IMR-90 (cell line): Measurements from ENCODE around the gene TCF20. TPM values are rescaled to one million over a fixed set of nuclear protein-coding genes. Genes with fewer than 3 reads are reported as not detected.

ENCODE experiments used
- ATAC-seq: fragments of 200-7000 bp; cut with Tn5 transposase; 2 replicates; pipeline ENCODE4 v1.9.1; 2020; ENCODE audit warnings: low read depth, mild to moderate bottlenecking, moderate library complexity
- BruUV-seq: library from RNA; stranded (reverse); fragments of 400-500 nt; replicated peaks from 2 replicates; lab custom pipeline; 2021; lab: Mats Ljungman, UMichigan
- CTCF ChIA-PET: fragments of 300-600 bp; formaldehyde crosslinking; extraction: SDS; loops from one replicate; lab custom pipeline; 2021; ENCODE audit warnings: antibody characterized with exemption; lab: Yijun Ruan, JAX
- POLR2A ChIA-PET: fragments of 300-600 bp; sonication (Branson Sonifier 250); formaldehyde crosslinking; loops from one replicate; lab custom pipeline; 2022; ENCODE audit warnings: antibody characterized with exemption; ENCODE audit not compliant: unreplicated experiment; lab: Charles Lee
- DNase-seq: peaks from one replicate; pipeline ENCODE4 v3.0.0; 2013
- H2AFZ ChIP-seq: replicated peaks from 2 replicates; pipeline ENCODE3; 2013; ENCODE audit warnings: low read length, mild to moderate bottlenecking; ENCODE audit not compliant: poor library complexity
- H2AK5ac ChIP-seq: 2 replicates; pipeline ENCODE4 v1.6.1; 2013; ENCODE audit warnings: low read depth, low read length, inconsistent platforms
- H2AK9ac ChIP-seq: replicated peaks from 2 replicates; pipeline ENCODE3; 2013; ENCODE audit warnings: mild to moderate bottlenecking, low read depth, low read length, moderate library complexity; ENCODE audit not compliant: poor library complexity
- H2BK120ac ChIP-seq: 2 replicates; pipeline ENCODE4 v1.6.1; 2013; ENCODE audit warnings: low read depth, low read length, inconsistent platforms
- H2BK15ac ChIP-seq: 3 replicates; pipeline ENCODE4 v1.6.1; 2013; ENCODE audit warnings: low read depth, low read length, inconsistent platforms
- H2BK20ac ChIP-seq: 2 replicates; pipeline ENCODE4 v1.6.1; 2013; ENCODE audit warnings: low read depth, mild to moderate bottlenecking, inconsistent platforms, low read length, moderate library complexity
- H2BK5ac ChIP-seq: 2 replicates; pipeline ENCODE4 v1.6.1; 2013; ENCODE audit warnings: mild to moderate bottlenecking, low read depth, low read length, inconsistent platforms; ENCODE audit not compliant: poor library complexity, severe bottlenecking
- H3K14ac ChIP-seq: replicated peaks from 2 replicates; pipeline ENCODE4 v1.6.1; 2013; ENCODE audit warnings: low read depth, low read length, inconsistent platforms
- H3K18ac ChIP-seq: 2 replicates; pipeline ENCODE4 v1.6.1; 2013; ENCODE audit warnings: low read depth, low read length, control low read depth
- H3K23ac ChIP-seq: 2 replicates; pipeline ENCODE4 v1.6.1; 2013; ENCODE audit warnings: low read depth, low read length, inconsistent platforms
- H3K27ac ChIP-seq: 2 replicates; pipeline ENCODE4 v1.5.1; 2013; ENCODE audit warnings: mild to moderate bottlenecking, control low read depth, low read length; ENCODE audit not compliant: insufficient read depth
- H3K27me3 ChIP-seq: 2 replicates; pipeline ENCODE4 v1.6.1; 2013; ENCODE audit warnings: low read length; ENCODE audit not compliant: control insufficient read depth, insufficient read depth
- H3K36me3 ChIP-seq: 2 replicates; pipeline ENCODE4 v1.6.1; 2013; ENCODE audit warnings: low read length, mixed read lengths; ENCODE audit not compliant: control insufficient read depth, insufficient read depth
- H3K4ac ChIP-seq: 2 replicates; pipeline ENCODE4 v1.6.1; 2013; ENCODE audit warnings: low read depth, low read length, inconsistent platforms
- H3K4me1 ChIP-seq: 2 replicates; pipeline ENCODE4 v1.6.1; 2013; ENCODE audit warnings: low read length, mixed read lengths; ENCODE audit not compliant: control insufficient read depth, insufficient read depth
- H3K4me2 ChIP-seq: 2 replicates; pipeline ENCODE4 v1.6.1; 2013; ENCODE audit warnings: low read depth, mild to moderate bottlenecking, control low read depth, low read length, moderate library complexity
- H3K4me3 ChIP-seq: 2 replicates; pipeline ENCODE4 v1.5.1; 2013; ENCODE audit warnings: low read depth, mild to moderate bottlenecking, control low read depth, low read length, moderate library complexity; ENCODE audit not compliant: insufficient read depth
- H3K56ac ChIP-seq: 2 replicates; pipeline ENCODE4 v1.6.1; 2013; ENCODE audit warnings: low read length, inconsistent platforms; ENCODE audit not compliant: insufficient read depth; ENCODE audit errors: extremely low read depth
- H3K79me1 ChIP-seq, 2 experiments: 2 replicates each; pipeline ENCODE4 v1.6.1; 2013; ENCODE audit warnings: low read length in 2 of 2, inconsistent platforms in 1 of 2, low read depth in 1 of 2
- H3K9ac ChIP-seq: 2 replicates; pipeline ENCODE4 v1.6.1; 2013; ENCODE audit warnings: low read depth, low read length, control low read depth
- H3K9me1 ChIP-seq: 2 replicates; pipeline ENCODE4 v1.6.1; 2013; ENCODE audit warnings: low read length, inconsistent platforms; ENCODE audit not compliant: insufficient read depth
- H3K9me3 ChIP-seq: 2 replicates; pipeline ENCODE4 v1.6.1; 2013; ENCODE audit warnings: low read length; ENCODE audit not compliant: control insufficient read depth, insufficient read depth
- H4K20me1 ChIP-seq: 2 replicates; pipeline ENCODE4 v1.6.1; 2013; ENCODE audit warnings: low read length, inconsistent platforms; ENCODE audit not compliant: insufficient read depth
- H4K5ac ChIP-seq: 2 replicates; pipeline ENCODE4 v1.6.1; 2013; ENCODE audit warnings: mild to moderate bottlenecking, low read depth, low read length, control low read depth
- H4K8ac ChIP-seq, 2 experiments: 2 replicates each; pipeline ENCODE4 v1.6.1; 2013; ENCODE audit warnings: low read depth in 2 of 2, low read length in 2 of 2, control low read depth in 1 of 2, inconsistent platforms in 1 of 2
- H4K91ac ChIP-seq: 2 replicates; pipeline ENCODE4 v1.6.1; 2013; ENCODE audit warnings: low read depth, low read length, inconsistent platforms; ENCODE audit not compliant: insufficient read depth
- BHLHE40 ChIP-seq: fragments of 150-350 bp; IDR thresholded peaks from 2 replicates; pipeline ENCODE4 v1.6.1; 2016; ENCODE audit warnings: mild to moderate bottlenecking, low read depth, low read length
- CEBPB ChIP-seq: IDR thresholded peaks from 2 replicates; pipeline ENCODE4 v1.6.1; 2012; ENCODE audit warnings: low read depth, low read length, improper control_type of control experiment
- CHD1 ChIP-seq: IDR thresholded peaks from 2 replicates; pipeline ENCODE4 v1.6.1; 2012; ENCODE audit warnings: low read depth, low read length, improper control_type of control experiment
- CTCF ChIP-seq: conservative IDR thresholded peaks from 2 replicates; pipeline ENCODE4 v1.5.1; 2012; ENCODE audit warnings: mild to moderate bottlenecking, low read depth, low read length, improper control_type of control experiment
- FOS ChIP-seq: fragments of 150-350 bp; IDR thresholded peaks from 2 replicates; pipeline ENCODE4 v1.6.1; 2016; ENCODE audit warnings: low read depth, low read length
- MAFK ChIP-seq: IDR thresholded peaks from 2 replicates; pipeline ENCODE4 v1.6.1; 2012; ENCODE audit warnings: low read depth, low read length, improper control_type of control experiment
- MAZ ChIP-seq: IDR thresholded peaks from 2 replicates; pipeline ENCODE4 v1.6.1; 2012; ENCODE audit warnings: low read depth, mild to moderate bottlenecking, low read length, improper control_type of control experiment, moderate library complexity, borderline replicate concordance
- NFE2L2 ChIP-seq: fragments of 150-350 bp; IDR thresholded peaks from 2 replicates; pipeline ENCODE4 v1.6.1; 2016; ENCODE audit warnings: low read depth, mild to moderate bottlenecking, low read length
- POLR2A ChIP-seq: IDR thresholded peaks from 2 replicates; pipeline ENCODE4 v1.6.1; 2012; ENCODE audit warnings: mild to moderate bottlenecking, low read depth, low read length
- RAD21 ChIP-seq: IDR thresholded peaks from 2 replicates; pipeline ENCODE4 v1.6.1; 2012; ENCODE audit warnings: low read length, improper control_type of control experiment
- RFX5 ChIP-seq: IDR thresholded peaks from 2 replicates; pipeline ENCODE4 v1.8.0; 2012; ENCODE audit warnings: low read depth, mild to moderate bottlenecking, low read length, moderate library complexity
- SMC3 ChIP-seq: fragments of 150-350 bp; IDR thresholded peaks from 2 replicates; pipeline ENCODE4 v1.6.1; 2016; ENCODE audit warnings: low read depth, mild to moderate bottlenecking, antibody characterized with exemption, low read length, moderate library complexity
- USF2 ChIP-seq: fragments of 150-350 bp; IDR thresholded peaks from 2 replicates; pipeline ENCODE4 v1.6.1; 2017; ENCODE audit warnings: mild to moderate bottlenecking, antibody characterized with exemption, low read length, low read depth
- WGBS, 2 experiments: methylation state at CpG; one replicate each; pipeline versions ENCODE4 v1.1.5 to v1.1.7; 2013; ENCODE audit warnings: missing lambda C conversion rate in 2 of 2; ENCODE audit not compliant: insufficient read length in 1 of 2; ENCODE audit errors: extremely low coverage in 2 of 2; 5-methylcytosine and 5-hydroxymethylcytosine counted together
- dilution Hi-C: fragments of 300-500 bp; cut with HindIII; formaldehyde crosslinking; loops from one replicate; pipeline ENCODE4 v1.14.3; 2018; ENCODE audit warnings: low sequenced_read_pairs; ENCODE audit not compliant: unreplicated experiment
- in situ Hi-C: fragments of 300-500 bp; cut with MboI; formaldehyde crosslinking; loops from 3 replicates; pipeline ENCODE4 v1.14.3; 2019; ENCODE audit warnings: low sequenced_read_pairs, inconsistent platforms, mixed read lengths
- intact Hi-C: fragments of 100-400 bp; cut with micrococcal nuclease; formaldehyde crosslinking; loops from 2 replicates; pipeline ENCODE4 v1.10.0; 2022
- polyA plus RNA-seq, 3 experiments: library from polyadenylated mRNA; depleted of rRNA; stranded (reverse); fragments of >200 nt; gene quantifications; 2 replicates each; pipeline ENCODE4 v1.2.3, GENCODE V29; 2012; ENCODE audit warnings: low replicate concordance in 1 of 3
- total RNA-seq: library from RNA; depleted of rRNA; stranded (reverse); fragments of >200 nt; gene quantifications from 2 replicates; pipeline ENCODE4 v1.2.3, GENCODE V29; 2012

The TCF20 gene
- total and polyA plus RNA-seq, 2 of the 4 experiments (the other 2 are of a cell fraction): 8.9 to 23.7 TPM

GRCh38 chr22:42303396-42304323 is 33.2 kb upstream of the TCF20 start (continued):
- no peak for TF ChIP-seq MAZ

GRCh38 chr22:42301742-42302102 is 31.3 kb upstream of the TCF20 start:
- H2BK15ac ChIP-seq: no peak overlapping the region
- 54% methylated on average over 10 of the region's 12 CpGs; no CpG with 5 or more reads in 1 of the 2 experiments for WGBS, 2 experiments
- CTCF ChIA-PET: no interaction called here
- peaks cover 2% of the 10 kb centered on the region; the same call in 1 of the 2 replicates for H3K4me1 ChIP-seq
- no peak overlapping the region for H2BK5ac ChIP-seq
- no peaks in the 10 kb centered on the region for H3K9me3 ChIP-seq
- H2AK5ac ChIP-seq: no peak overlapping the region
- H4K91ac ChIP-seq: no peak overlapping the region
- no peaks in the 10 kb centered on the region for H3K9me1 ChIP-seq
- H2BK20ac ChIP-seq: no peak overlapping the region
- no peak for DNase-seq
- H4K20me1 ChIP-seq: no peaks in the 10 kb centered on the region; the same call in none of the 2 replicates
- in situ Hi-C loops: no loop called here
- H3K56ac ChIP-seq: no peak overlapping the region
- H3K79me1 ChIP-seq: no peaks in the 10 kb centered on the region
- no peak overlapping the region for H3K9ac ChIP-seq
- H2BK120ac ChIP-seq: no peak overlapping the region
- H4K5ac ChIP-seq: no peak overlapping the region
- H3K4me2 ChIP-seq: no peak overlapping the region
- TF ChIP-seq BHLHE40 (no peak), NFE2L2 (no peak), USF2 (no peak), RAD21 (no peak), FOS (no peak), CTCF (no peak), CEBPB (no peak), MAZ (no peak), SMC3 (no peak), MAFK (no peak), CHD1 (no peak), RFX5 (no peak), POLR2A (no peak)
- no peak overlapping the region for H3K4me3 ChIP-seq
- H3K14ac ChIP-seq: no peak overlapping the region
- no peak overlapping the region for H4K8ac ChIP-seq
- no peak overlapping the region for H3K4ac ChIP-seq
- dilution Hi-C loops: no loop called here
- no peaks in the 10 kb centered on the region for H3K36me3 ChIP-seq
- H2AK9ac ChIP-seq: no peak overlapping the region
- ATAC-seq: no peak
- H3K18ac ChIP-seq: no peak overlapping the region
- no peak overlapping the region for H2AFZ ChIP-seq
- intact Hi-C loops: no loop called here
- BruUV-seq: no TSS peak
- H3K27me3 ChIP-seq: peaks cover 31% of the 10 kb centered on the region
- H3K27ac ChIP-seq: no peak overlapping the region
- POLR2A ChIA-PET: no interaction called here
- H3K23ac ChIP-seq: no peak overlapping the region
